SU-DHL-6 (cell line): ENCODE measurements around the gene MAPKAPK3.

Experiments used
- CTCF ChIP-seq: fragments of 200-600 bp; sonication (generic); IDR thresholded peaks from one replicate; pipeline ENCODE4 v1.5.1; 2017; ENCODE audit warnings: antibody characterized with exemption, mild to moderate bottlenecking, low read length, moderate library complexity; ENCODE audit not compliant: insufficient read depth, poor library complexity, severe bottlenecking
- EZH2phosphoT487 ChIP-seq: fragments of 200-600 bp; sonication (generic), shearing (Covaris generic); conservative IDR thresholded peaks from 2 replicates; pipeline ENCODE4 v1.6.1; 2018; ENCODE audit warnings: mild to moderate bottlenecking, antibody characterized with exemption, low read length, moderate library complexity, mixed read lengths

- TF ChIP-seq CTCF, result no peak
- TF ChIP-seq EZH2phosphoT487, result no peak
Observed at GRCh38 chr3:50626401-50626800, 9.4 kb downstream of the MAPKAPK3 start.
